CD4-positive, CD25-positive, alpha-beta regulatory T cell (primary cell): ENCODE results near the gene LRRC28. TPM values are rescaled to one million over a fixed set of nuclear protein-coding genes. Genes with fewer than 3 reads are reported as not detected.

Source experiments
- ATAC-seq, 2 donors: fragments of 150-1000 bp; cut with Tn5 transposase; one replicate each; pipeline ENCODE4 v1.10.0; 2021; ENCODE audit warnings: low read depth in 2 of 2, moderate number of reproducible peaks in 2 of 2, moderate library complexity in 1 of 2
- DNase-seq, 3 donors: peaks; one replicate each; pipeline versions ENCODE4 v3.0.0 to v3.0.0-alpha.2; 2012 to 2022; ENCODE audit warnings: mixed read lengths in 1 of 3
- H3K27ac ChIP-seq: one replicate; pipeline ENCODE4 v1.7.0; 2013; ENCODE audit warnings: mild to moderate bottlenecking, low read length; ENCODE audit not compliant: insufficient read depth, poor library complexity, severe bottlenecking
- H3K27me3 ChIP-seq: one replicate; pipeline ENCODE4 v1.7.0; 2013; ENCODE audit warnings: low read length; ENCODE audit not compliant: control insufficient read depth, insufficient read depth
- H3K36me3 ChIP-seq: one replicate; pipeline ENCODE4 v1.7.0; 2013; ENCODE audit warnings: mild to moderate bottlenecking, low read length, moderate library complexity; ENCODE audit not compliant: control insufficient read depth, insufficient read depth
- H3K4me1 ChIP-seq: 2 replicates; pipeline ENCODE4 v1.7.0; 2013; ENCODE audit warnings: mild to moderate bottlenecking, low read length; ENCODE audit not compliant: insufficient read depth, control insufficient read depth, poor library complexity, severe bottlenecking
- H3K4me3 ChIP-seq: one replicate; pipeline ENCODE4 v1.7.0; 2013; ENCODE audit warnings: low read depth, mild to moderate bottlenecking, low read length, moderate library complexity
- H3K9me3 ChIP-seq, 2 experiments: 1 replicate in 1 of 2; 2 replicates in 1 of 2; pipeline ENCODE4 v1.7.0; 2013; ENCODE audit warnings: low read length in 2 of 2, mild to moderate bottlenecking in 1 of 2, moderate library complexity in 1 of 2; ENCODE audit not compliant: control insufficient read depth in 2 of 2
- H3K27ac Mint-ChIP-seq, 3 donors: one replicate each; pipeline ENCODE4 v1.8.0; 2020 to 2022; ENCODE audit warnings: mild to moderate bottlenecking in 3 of 3, mixed read lengths in 3 of 3, moderate library complexity in 2 of 3
- H3K27me3 Mint-ChIP-seq: one replicate; pipeline ENCODE4 v1.8.0; 2022; ENCODE audit warnings: mild to moderate bottlenecking, mixed read lengths
- H3K36me3 Mint-ChIP-seq: one replicate; pipeline ENCODE4 v1.8.0; 2020; ENCODE audit warnings: mixed read lengths
- H3K4me1 Mint-ChIP-seq, 4 donors: one replicate each; pipeline ENCODE4 v1.8.0; 2020 to 2022; ENCODE audit warnings: mixed read lengths in 4 of 4, mild to moderate bottlenecking in 1 of 4
- H3K4me3 Mint-ChIP-seq, 4 donors: one replicate each; pipeline ENCODE4 v1.8.0; 2020 to 2022; ENCODE audit warnings: mild to moderate bottlenecking in 4 of 4, mixed read lengths in 4 of 4, moderate library complexity in 3 of 4
- H3K9me3 Mint-ChIP-seq, 7 donors: one replicate each; pipeline ENCODE4 v1.8.0; 2020 to 2022; ENCODE audit warnings: mixed read lengths in 7 of 7, mild to moderate bottlenecking in 3 of 7, moderate library complexity in 2 of 7
- polyA plus RNA-seq, 4 donors: library from polyadenylated mRNA; unstranded; fragments of 300-500 nt; fragmentation: Illumina TruSeq; gene quantifications; one replicate each; pipeline ENCODE4 v1.2.3, GENCODE V29; 2021
- total RNA-seq: library from RNA; stranded (reverse); gene quantifications from one replicate; pipeline ENCODE4 v1.2.3, GENCODE V29; 2022

Gene LRRC28
- total and polyA plus RNA-seq, 5 donors from 2014 or later, result 12.5 to 43.3 (median 29.3) TPM

GRCh38 chr15:99306694-99307338 lies 55.5 kb downstream of the LRRC28 start:
- no peak overlapping the region for H3K4me3 ChIP-seq
- no peaks in the 10 kb centered on the region for H3K9me3 ChIP-seq
- Mint-ChIP-seq H3K4me1 (peaks cover 0 to 2% (median 0%) of the 10 kb centered on the region in 4 donors), H3K27ac (no peak overlapping the region), H3K36me3 (peaks cover 17% of the 10 kb centered on the region), H3K9me3 (no peaks in the 10 kb centered on the region), H3K27me3 (no peaks in the 10 kb centered on the region), H3K4me3 (no peak overlapping the region)
- H3K36me3 ChIP-seq, result no peaks in the 10 kb centered on the region
- H3K27ac ChIP-seq, result no peak overlapping the region
- no peaks in the 10 kb centered on the region for H3K27me3 ChIP-seq
- DNase-seq (no peak), ATAC-seq (no peak)
- H3K4me1 ChIP-seq, result no peaks in the 10 kb centered on the region

- Mint-ChIP-seq H3K36me3 (peaks cover 14% of the 10 kb centered on the region), H3K27ac (no peak overlapping the region), H3K4me1 (peaks cover 0 to 2% (median 0%) of the 10 kb centered on the region in 4 donors)
Measured at GRCh38 chr15:99307735-99308134, 56.5 kb downstream of the LRRC28 start.

GRCh38 chr15:99310745-99311144 lies 59.5 kb downstream of the LRRC28 start:
- no peak for DNase-seq
- peaks cover 3 to 4% of the 10 kb centered on the region in 2 experiments for H3K9me3 ChIP-seq
- peaks cover 23% of the 10 kb centered on the region for H3K36me3 Mint-ChIP-seq
- H3K27me3 ChIP-seq, result no peaks in the 10 kb centered on the region
- no peak overlapping the region for H3K27ac ChIP-seq
- H3K4me1 ChIP-seq, result no peaks in the 10 kb centered on the region
- no peak overlapping the region for H3K4me3 Mint-ChIP-seq
- H3K9me3 Mint-ChIP-seq, result peaks cover 0 to 14% (median 0%) of the 10 kb centered on the region in 7 donors
- no peak for ATAC-seq
- peaks cover 8% of the 10 kb centered on the region for H3K36me3 ChIP-seq
- no peaks in the 10 kb centered on the region for H3K4me1 Mint-ChIP-seq
- H3K27me3 Mint-ChIP-seq, result no peaks in the 10 kb centered on the region
- no peak overlapping the region for H3K4me3 ChIP-seq
- no peak overlapping the region for H3K27ac Mint-ChIP-seq

More at GRCh38 chr15:99307735-99308134, 56.5 kb downstream of the LRRC28 start:
- Histone ChIP-seq H3K4me3 (no peak overlapping the region), H3K27me3 (no peaks in the 10 kb centered on the region), H3K4me1 (no peaks in the 10 kb centered on the region), H3K36me3 (peaks cover 3% of the 10 kb centered on the region), H3K27ac (no peak overlapping the region), H3K9me3 (peaks cover 0 to 3% of the 10 kb centered on the region in 2 experiments)
- Mint-ChIP-seq H3K4me3 (no peak overlapping the region), H3K9me3 (peaks cover 0 to 8% (median 0%) of the 10 kb centered on the region in 7 donors), H3K27me3 (no peaks in the 10 kb centered on the region)
- ATAC-seq (no peak), DNase-seq (no peak)

DNA sequence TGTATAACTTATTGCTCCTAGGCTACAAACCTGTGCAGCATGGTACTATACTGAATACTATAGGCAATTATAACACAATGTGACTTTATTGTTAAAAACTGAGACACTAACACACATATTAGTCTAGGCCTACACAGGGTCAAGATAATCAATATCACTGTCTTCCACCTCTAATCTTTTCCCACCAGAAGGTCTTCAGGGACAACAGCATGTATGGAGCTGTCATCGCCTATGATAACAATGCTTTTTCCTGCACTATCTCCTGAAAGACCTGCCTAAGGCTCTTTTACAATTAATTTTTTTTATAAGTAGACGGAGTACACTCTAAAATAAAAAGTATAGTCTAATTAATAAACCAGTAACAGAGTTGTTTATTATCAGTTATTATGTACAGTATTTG lies 60.9 kb downstream of the LRRC28 start:
- H3K9me3 ChIP-seq, result peaks cover 3 to 4% of the 10 kb centered on the region in 2 experiments
- ATAC-seq (no peak), DNase-seq (no peak)
- Mint-ChIP-seq H3K4me1 (no peaks in the 10 kb centered on the region), H3K27me3 (no peaks in the 10 kb centered on the region), H3K4me3 (no peak overlapping the region), H3K27ac (no peak overlapping the region), H3K36me3 (peaks cover 27% of the 10 kb centered on the region), H3K9me3 (peaks cover 0 to 14% (median 0%) of the 10 kb centered on the region in 7 donors)
- no peak overlapping the region for H3K4me3 ChIP-seq
- H3K4me1 ChIP-seq, result no peaks in the 10 kb centered on the region
- peaks cover 8% of the 10 kb centered on the region for H3K36me3 ChIP-seq
- no peak overlapping the region for H3K27ac ChIP-seq
- no peaks in the 10 kb centered on the region for H3K27me3 ChIP-seq

DNA sequence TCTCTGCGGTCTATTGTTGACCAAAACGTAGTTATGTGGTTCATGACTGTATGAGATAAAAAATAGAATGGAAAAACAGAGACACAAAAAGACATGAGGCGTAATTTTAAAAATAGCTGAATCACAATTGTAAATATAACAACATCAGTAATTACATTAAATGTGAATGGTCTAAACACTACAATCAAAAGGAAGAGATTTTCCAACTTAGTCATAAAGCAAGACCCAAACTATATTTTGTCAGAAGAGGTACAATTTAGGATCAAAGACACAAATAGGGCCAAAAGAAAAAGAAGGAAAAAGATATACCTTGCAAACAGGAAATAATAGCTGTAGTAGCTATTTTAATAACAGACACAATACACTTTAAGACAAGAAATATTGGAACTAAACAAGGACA lies 61.5 kb downstream of the LRRC28 start:
- ATAC-seq (no peak), DNase-seq (no peak)
- H3K27me3 Mint-ChIP-seq, result no peaks in the 10 kb centered on the region
- no peak overlapping the region for H3K27ac Mint-ChIP-seq
- no peak overlapping the region for H3K4me3 ChIP-seq
- peaks cover 27% of the 10 kb centered on the region for H3K36me3 Mint-ChIP-seq
- no peak overlapping the region for H3K4me3 Mint-ChIP-seq
- no peaks in the 10 kb centered on the region for H3K4me1 ChIP-seq
- H3K9me3 Mint-ChIP-seq, result peaks cover 0 to 14% (median 0%) of the 10 kb centered on the region in 7 donors
- no peaks in the 10 kb centered on the region for H3K4me1 Mint-ChIP-seq
- peaks cover 8% of the 10 kb centered on the region for H3K36me3 ChIP-seq
- no peak overlapping the region for H3K27ac ChIP-seq
- H3K27me3 ChIP-seq, result no peaks in the 10 kb centered on the region
- peaks cover 3 to 4% of the 10 kb centered on the region in 2 experiments for H3K9me3 ChIP-seq

DNA sequence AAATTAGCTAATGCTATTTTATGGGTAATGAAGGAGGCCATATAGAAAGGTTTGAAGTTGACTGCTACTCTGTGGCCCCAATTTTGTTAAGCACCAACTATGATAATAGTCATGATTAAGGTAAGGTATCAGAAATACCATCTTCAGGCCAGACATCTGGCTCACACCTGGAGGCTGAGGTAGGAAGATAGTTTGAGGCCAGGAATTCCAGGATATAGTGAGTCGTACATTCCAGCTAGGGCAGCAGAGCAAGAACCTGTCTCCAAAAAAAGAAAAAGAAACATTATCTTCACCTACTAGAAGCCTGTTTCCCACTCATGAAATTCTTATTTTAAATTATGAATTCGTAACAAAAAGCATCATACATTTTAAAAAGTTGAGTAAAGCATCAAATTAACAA lies 64.4 kb downstream of the LRRC28 start:
- H3K9me3 ChIP-seq, result peaks cover 3 to 4% of the 10 kb centered on the region in 2 experiments
- H3K4me1 Mint-ChIP-seq, result no peaks in the 10 kb centered on the region

DNA sequence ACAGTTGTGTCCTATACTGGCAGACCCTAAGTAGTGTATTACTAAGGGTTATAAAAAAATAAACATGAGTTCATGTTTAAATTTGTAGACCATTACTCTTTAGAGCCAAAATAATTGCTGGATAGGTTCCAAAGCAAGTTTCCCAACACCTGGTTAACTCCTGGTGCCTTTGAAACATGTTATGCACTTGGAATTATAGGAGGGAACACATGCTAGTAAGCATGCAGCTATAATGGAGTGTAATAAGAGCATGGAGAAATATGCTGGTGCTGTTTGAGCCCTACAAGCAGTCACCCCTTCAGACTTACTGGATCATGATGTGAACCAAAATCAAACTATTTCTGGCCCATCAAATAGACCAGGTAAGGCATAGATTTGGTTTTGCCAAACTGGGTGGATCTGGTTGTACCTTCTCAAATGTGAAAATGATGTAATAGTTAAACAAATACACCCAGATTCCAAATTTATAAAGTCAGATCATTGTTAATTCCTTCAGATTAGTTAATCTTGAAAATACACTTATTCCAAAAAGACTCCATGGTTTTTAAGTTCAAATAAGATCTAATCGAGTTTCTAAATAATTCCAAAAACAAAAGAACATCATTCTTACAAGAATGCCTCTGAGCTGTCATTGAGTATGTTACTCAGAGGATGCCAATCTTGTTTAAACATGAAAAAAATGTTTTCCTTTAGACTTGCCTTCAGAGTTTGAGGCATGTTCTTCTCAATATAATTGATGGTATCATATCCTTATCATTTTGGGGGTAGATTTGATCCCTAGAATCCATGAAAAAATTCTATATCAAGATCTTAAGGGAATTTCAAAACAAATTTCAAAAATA lies 69.3 kb downstream of the LRRC28 start:
- no peak for DNase-seq
- Mint-ChIP-seq H3K9me3 (peaks cover 0 to 2% (median 0%) of the 10 kb centered on the region in 7 donors), H3K4me1 (peaks cover 4 to 11% (median 7%) of the 10 kb centered on the region in 4 donors), H3K4me3 (no peak overlapping the region), H3K27me3 (no peaks in the 10 kb centered on the region), H3K27ac (no peak overlapping the region), H3K36me3 (peaks cover 10% of the 10 kb centered on the region)
- Histone ChIP-seq H3K27ac (no peak overlapping the region), H3K36me3 (no peaks in the 10 kb centered on the region), H3K4me3 (no peak overlapping the region), H3K9me3 (no peaks in the 10 kb centered on the region), H3K27me3 (no peaks in the 10 kb centered on the region), H3K4me1 (no peaks in the 10 kb centered on the region)
- no peak for ATAC-seq

More for the DNA sequence above, 64.4 kb downstream of the LRRC28 start:
- no peak overlapping the region for H3K4me3 Mint-ChIP-seq
- H3K4me3 ChIP-seq, result no peak overlapping the region
- H3K9me3 Mint-ChIP-seq, result peaks cover 0 to 14% (median 0%) of the 10 kb centered on the region in 7 donors
- no peak overlapping the region for H3K27ac Mint-ChIP-seq
- no peak for ATAC-seq
- peaks cover 8% of the 10 kb centered on the region for H3K36me3 ChIP-seq
- H3K27me3 Mint-ChIP-seq, result no peaks in the 10 kb centered on the region
- H3K27me3 ChIP-seq, result no peaks in the 10 kb centered on the region
- DNase-seq, result no peak
- no peak overlapping the region for H3K27ac ChIP-seq
- H3K4me1 ChIP-seq, result no peaks in the 10 kb centered on the region
- H3K36me3 Mint-ChIP-seq, result peaks cover 22% of the 10 kb centered on the region
